HepG2 (cell line): ENCODE data around the gene ATPAF2.

Source experiments
- KLF16 ChIP-seq, 2 experiments: sonication (generic) in 1 of 2; formaldehyde crosslinking in 1 of 2; IDR thresholded peaks; 2 replicates each; pipeline versions ENCODE4 v1.6.1 to v1.8.0; 2016 to 2023; ENCODE audit warnings: missing genetic modification reagents in 2 of 2, missing compliant biosample characterization in 1 of 2
- POGZ ChIP-seq: sonication (generic); formaldehyde crosslinking; IDR thresholded peaks from 2 replicates; pipeline ENCODE4 v1.4.0; 2020; ENCODE audit warnings: mild to moderate bottlenecking, missing genetic modification reagents

- TF ChIP-seq KLF16 (CRISPR knock-in tag; IDR thresholded peaks at IDR 0.05) (no peak), POGZ (CRISPR knock-in tag) (no peak)
Measured at GRCh38 chr17:18069101-18069500, 30.1 kb upstream of the ATPAF2 start.
